HUES6 (cell line): ENCODE data around the gene OR6C70.
"Not testable (repeated sequence)": the region's sequence is repeated elsewhere in the genome, so short reads cannot be mapped to it uniquely, and the experiment has no call there.

Experiments
- H3K27ac ChIP-seq: 2 replicates; pipeline ENCODE4 v1.7.0; 2013; ENCODE audit warnings: low read depth, mild to moderate bottlenecking, low read length, inconsistent platforms
- H3K27me3 ChIP-seq: 2 replicates; pipeline ENCODE4 v1.6.1; 2013; ENCODE audit warnings: low read length; ENCODE audit not compliant: control insufficient read depth, insufficient read depth
- H3K36me3 ChIP-seq: 2 replicates; pipeline ENCODE4 v1.6.1; 2013; ENCODE audit warnings: low read length; ENCODE audit not compliant: control insufficient read depth, insufficient read depth
- H3K4me1 ChIP-seq: 2 replicates; pipeline ENCODE4 v1.6.1; 2013; ENCODE audit warnings: low read length; ENCODE audit not compliant: control insufficient read depth, insufficient read depth
- H3K4me3 ChIP-seq: 2 replicates; pipeline ENCODE4 v1.5.1; 2013; ENCODE audit warnings: low read depth, low read length
- H3K9ac ChIP-seq: one replicate; pipeline ENCODE4 v1.6.1; 2013; ENCODE audit warnings: mild to moderate bottlenecking, low read length
- H3K9me3 ChIP-seq: 2 replicates; pipeline ENCODE4 v1.6.1; 2013; ENCODE audit warnings: low read depth, low read length; ENCODE audit not compliant: control insufficient read depth, insufficient read depth

Gene OR6C70

DNA sequence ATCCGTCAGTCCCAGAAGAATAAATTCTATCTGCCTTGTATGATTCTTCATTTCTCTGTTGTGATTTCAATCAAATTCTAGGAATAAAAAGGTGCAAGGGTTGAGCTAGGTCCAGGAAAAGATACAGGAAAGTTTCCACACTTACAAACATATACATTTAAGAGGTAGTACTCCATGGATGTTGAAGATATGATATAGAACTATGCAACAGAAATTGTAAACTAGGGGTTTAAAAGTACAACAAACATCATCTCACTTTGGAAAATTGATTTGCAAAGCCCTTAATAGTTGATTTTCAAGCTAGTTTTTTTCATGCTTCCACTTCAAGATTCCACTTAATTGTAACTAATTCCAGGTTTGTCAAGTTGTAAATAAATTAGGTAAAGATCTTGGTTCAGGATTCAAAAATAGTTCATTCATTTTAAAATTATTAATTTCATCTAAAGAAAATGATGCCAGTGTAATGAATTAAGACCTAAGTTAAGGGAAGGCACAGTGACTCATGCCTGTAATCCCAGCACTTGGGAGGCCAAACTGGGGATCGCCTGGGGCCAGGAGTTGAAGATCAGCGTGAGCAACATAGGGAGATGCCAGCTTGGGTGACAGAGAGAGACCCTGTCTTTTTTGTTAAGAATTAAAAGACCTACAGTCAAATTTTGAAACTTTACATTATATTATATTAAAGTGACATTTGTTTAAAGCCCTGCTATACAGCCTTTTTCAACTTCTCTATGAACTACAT is at the start of gene OR6C70:
Gene OR6C70, minus strand, starts transcription at position 51 of the 742 bp plus-strand sequence. Its CDS starts 0 bp downstream, at position 51.
- no peak within 1 kb of the TSS for H3K27ac ChIP-seq
- no peaks in the 10 kb centered on the region for H3K36me3 ChIP-seq
- H3K4me3 ChIP-seq, result no peak within 1 kb of the TSS
- H3K9ac ChIP-seq, result no peak within 1 kb of the TSS
- no peaks in the 10 kb centered on the region for H3K27me3 ChIP-seq
- no peaks in the 10 kb centered on the region for H3K9me3 ChIP-seq
- no peaks in the 10 kb centered on the region for H3K4me1 ChIP-seq

DNA sequence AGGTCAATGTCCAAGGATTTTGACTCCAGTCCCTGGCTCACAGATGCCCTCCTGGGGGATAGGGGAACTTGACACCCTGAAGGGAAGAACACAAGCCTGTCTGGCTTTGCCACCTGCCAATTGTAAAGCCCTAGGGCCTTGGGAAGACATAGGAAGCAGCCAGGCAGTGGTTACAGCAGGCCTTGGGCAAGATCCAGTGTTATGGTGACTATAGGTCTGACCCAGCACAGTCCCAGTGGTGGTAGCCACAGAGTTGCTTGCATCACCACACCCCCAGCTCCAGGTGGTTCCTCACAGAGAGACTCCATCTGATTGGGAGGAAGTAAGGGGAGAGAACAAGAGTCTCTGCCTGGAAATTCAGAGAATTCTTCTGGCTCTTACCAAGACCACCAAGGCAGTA is 46.5 kb upstream of the OR6C70 start:
- no peaks in the 10 kb centered on the region for H3K4me1 ChIP-seq
- H3K27ac ChIP-seq, result no peak overlapping the region
- H3K27me3 ChIP-seq, result no peaks in the 10 kb centered on the region
- H3K4me3 ChIP-seq, result no peak overlapping the region
- H3K36me3 ChIP-seq, result no peaks in the 10 kb centered on the region
- no peak overlapping the region for H3K9ac ChIP-seq
- no peaks in the 10 kb centered on the region for H3K9me3 ChIP-seq

DNA sequence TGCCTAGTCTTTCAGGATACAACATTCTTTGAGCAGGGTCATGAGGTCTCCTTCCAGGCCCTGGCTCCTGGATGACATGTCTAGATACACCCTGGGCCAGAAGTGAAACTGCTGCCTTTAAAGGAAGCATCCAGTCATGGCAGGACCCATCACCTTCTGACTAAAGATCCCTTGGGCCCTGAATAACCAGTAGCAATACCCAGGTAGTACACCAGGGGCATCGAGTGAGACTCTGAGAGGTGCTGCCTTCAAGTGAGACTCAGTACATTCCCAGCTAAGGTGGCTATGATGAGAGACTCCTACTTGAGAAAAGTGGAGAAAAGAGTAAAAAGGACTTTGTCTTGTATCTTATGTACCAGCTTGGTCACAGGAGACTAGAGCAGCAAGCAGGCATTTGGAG is 45.8 kb upstream of the OR6C70 start:
- Histone ChIP-seq H3K9ac (no peak overlapping the region), H3K27me3 (no peaks in the 10 kb centered on the region), H3K4me1 (no peaks in the 10 kb centered on the region), H3K36me3 (no peaks in the 10 kb centered on the region), H3K9me3 (no peaks in the 10 kb centered on the region), H3K27ac (no peak overlapping the region), H3K4me3 (no peak overlapping the region)

DNA sequence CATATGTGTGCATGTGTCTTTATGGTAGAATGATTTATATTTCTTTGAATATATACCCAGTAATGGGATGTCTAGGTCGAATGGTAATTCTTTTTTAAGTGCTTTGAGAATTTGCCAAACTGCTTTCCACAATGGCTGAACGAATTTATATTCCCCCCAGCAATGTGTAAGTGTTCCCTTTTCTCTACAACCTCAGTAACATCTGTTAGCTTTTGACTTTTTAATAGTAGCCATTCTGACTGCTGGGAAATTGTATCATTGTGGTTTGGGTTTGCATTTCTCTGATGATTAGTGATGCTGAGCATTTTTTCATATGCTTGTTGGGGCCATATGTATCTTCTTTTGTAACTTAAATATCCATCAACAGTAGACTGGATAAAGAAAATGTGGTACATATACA is 31.7 kb upstream of the OR6C70 start:
- no peak overlapping the region for H3K9ac ChIP-seq
- H3K9me3 ChIP-seq, result no peaks in the 10 kb centered on the region
- H3K27me3 ChIP-seq, result no peaks in the 10 kb centered on the region
- no peak overlapping the region for H3K27ac ChIP-seq
- no peak overlapping the region for H3K4me3 ChIP-seq
- no peaks in the 10 kb centered on the region for H3K4me1 ChIP-seq
- no peaks in the 10 kb centered on the region for H3K36me3 ChIP-seq

DNA sequence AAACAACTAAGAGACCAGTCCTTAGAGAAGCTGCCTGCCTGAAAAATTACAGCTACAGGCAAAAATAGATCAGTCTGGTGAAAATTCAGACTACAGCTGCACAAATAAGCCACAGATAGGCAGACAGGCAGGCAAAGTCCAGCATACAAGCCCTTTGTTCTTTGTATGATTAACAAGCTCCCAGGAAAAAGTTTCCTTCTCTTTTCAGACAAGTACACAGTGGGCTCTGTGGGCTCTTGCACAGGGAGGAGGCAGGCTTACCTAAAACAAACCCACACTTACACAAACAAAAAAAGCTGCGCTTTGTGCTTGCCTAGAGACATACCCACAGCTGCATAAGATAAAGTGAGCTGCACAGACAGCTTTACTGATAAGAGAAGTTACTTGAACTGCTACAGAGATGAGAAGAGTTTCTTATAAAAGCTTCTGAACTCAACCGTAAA is 29.9 kb upstream of the OR6C70 start:
- no peaks in the 10 kb centered on the region for H3K27me3 ChIP-seq
- no peaks in the 10 kb centered on the region for H3K9me3 ChIP-seq
- H3K4me1 ChIP-seq, result no peaks in the 10 kb centered on the region
- H3K4me3 ChIP-seq, result no peak overlapping the region
- H3K9ac ChIP-seq, result no peak overlapping the region
- H3K27ac ChIP-seq, result no peak overlapping the region
- H3K36me3 ChIP-seq, result no peaks in the 10 kb centered on the region

DNA sequence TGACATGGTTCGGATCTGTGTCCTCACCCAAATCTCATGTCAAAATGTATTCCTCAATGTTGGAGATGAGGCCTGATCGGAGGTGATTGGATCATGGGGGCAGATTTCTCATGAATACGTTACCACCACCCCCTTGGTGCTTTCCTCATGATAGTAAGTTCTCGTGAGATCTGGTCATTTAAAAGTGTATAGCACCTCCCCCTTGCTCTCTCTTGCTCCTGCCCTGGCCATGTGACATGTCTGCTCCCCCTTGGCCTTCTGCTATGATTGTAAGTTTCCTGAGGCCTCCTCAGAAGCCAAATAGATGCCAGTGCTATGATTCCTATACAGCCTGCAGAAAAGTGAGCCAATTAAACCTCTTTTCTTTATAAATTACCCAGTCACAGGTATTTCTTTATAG is 29.3 kb upstream of the OR6C70 start:
- H3K27me3 ChIP-seq, result no peaks in the 10 kb centered on the region
- H3K36me3 ChIP-seq, result no peaks in the 10 kb centered on the region
- no peak overlapping the region for H3K27ac ChIP-seq

DNA sequence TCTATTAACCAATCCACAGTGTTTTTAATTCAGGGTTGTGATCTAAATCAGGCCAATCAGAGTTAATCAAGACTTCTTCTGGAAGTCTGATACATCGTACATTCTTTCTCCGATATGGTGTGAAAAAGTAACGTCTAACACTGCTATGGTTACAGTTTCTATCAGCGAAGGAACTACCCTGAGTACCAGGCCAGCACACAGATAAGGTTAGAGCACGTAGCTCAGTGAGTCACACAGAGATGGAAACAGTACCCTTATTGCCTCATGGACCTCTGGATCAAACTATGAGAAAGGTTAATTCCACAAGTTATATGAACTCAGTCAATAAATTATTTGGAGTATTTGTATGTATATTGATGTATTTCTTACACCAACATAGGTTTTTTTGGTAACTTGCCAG is 25.6 kb upstream of the OR6C70 start:
- no peaks in the 10 kb centered on the region for H3K4me1 ChIP-seq
- H3K9ac ChIP-seq, result no peak overlapping the region
- H3K27ac ChIP-seq, result no peak overlapping the region
- no peaks in the 10 kb centered on the region for H3K27me3 ChIP-seq
- no peak overlapping the region for H3K4me3 ChIP-seq
- no peaks in the 10 kb centered on the region for H3K36me3 ChIP-seq
- H3K9me3 ChIP-seq, result no peaks in the 10 kb centered on the region

More for the DNA sequence above, 29.3 kb upstream of the OR6C70 start:
- Histone ChIP-seq H3K9me3 (no peaks in the 10 kb centered on the region), H3K4me3 (no peak overlapping the region), H3K9ac (no peak overlapping the region), H3K4me1 (no peaks in the 10 kb centered on the region)

DNA sequence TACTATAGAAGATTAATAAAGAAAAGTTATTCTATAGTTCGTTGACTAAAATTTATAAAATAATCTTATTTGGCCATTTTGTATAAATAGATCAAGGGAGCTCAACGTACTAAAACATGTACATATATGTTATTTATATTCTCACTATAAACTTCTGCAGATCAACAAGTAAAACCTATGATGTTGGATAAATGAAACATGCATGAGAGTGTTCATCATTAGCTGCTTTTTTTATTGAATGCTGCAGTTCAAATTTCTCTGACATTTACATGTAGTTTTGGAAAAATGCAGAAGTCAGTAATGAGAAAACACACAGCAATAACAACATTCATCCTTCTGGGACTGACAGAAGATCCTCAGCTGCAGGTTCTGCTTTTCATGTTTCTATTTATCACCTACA is 22.1 kb upstream of the OR6C70 start, which contains the start of gene OR6C68:
Gene OR6C68, plus strand, starts transcription at position 301 of the 400 bp plus-strand sequence. Its CDS starts 0 bp downstream, at position 301.
- H3K36me3 ChIP-seq, result no peaks in the 10 kb centered on the region
- no peaks in the 10 kb centered on the region for H3K27me3 ChIP-seq
- no peak within 1 kb of the TSS for H3K4me3 ChIP-seq
- H3K9me3 ChIP-seq, result no peaks in the 10 kb centered on the region
- H3K9ac ChIP-seq, result no peak within 1 kb of the TSS
- H3K4me1 ChIP-seq, result no peaks in the 10 kb centered on the region
- H3K27ac ChIP-seq, result no peak within 1 kb of the TSS

DNA sequence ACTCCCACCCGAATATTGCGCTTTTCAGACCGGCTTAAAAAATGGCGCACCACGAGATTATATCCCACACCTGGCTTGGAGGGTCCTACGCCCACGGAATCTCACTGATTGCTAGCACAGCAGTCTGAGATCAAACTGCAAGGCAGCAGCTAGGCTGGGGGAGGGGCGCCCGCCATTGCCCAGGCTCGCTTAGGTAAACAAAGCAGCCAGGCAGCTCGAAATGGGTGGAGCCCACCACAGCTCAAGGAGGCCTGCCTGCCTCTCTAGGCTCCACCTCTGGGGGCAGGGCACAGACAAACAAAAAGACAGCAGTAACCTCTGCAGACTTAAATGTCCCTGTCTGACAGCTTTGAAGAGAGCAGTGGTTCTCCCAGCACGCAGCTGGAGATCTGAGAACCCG is 14.3 kb upstream of the OR6C70 start:
- H3K4me3 ChIP-seq, result peak overlapping the region; percentile 42; the same call in 1 of the 2 replicates
- not testable (repeated sequence) for H3K4me1 ChIP-seq, H3K27ac ChIP-seq, H3K9ac ChIP-seq, H3K36me3 ChIP-seq, H3K9me3 ChIP-seq, H3K27me3 ChIP-seq

DNA sequence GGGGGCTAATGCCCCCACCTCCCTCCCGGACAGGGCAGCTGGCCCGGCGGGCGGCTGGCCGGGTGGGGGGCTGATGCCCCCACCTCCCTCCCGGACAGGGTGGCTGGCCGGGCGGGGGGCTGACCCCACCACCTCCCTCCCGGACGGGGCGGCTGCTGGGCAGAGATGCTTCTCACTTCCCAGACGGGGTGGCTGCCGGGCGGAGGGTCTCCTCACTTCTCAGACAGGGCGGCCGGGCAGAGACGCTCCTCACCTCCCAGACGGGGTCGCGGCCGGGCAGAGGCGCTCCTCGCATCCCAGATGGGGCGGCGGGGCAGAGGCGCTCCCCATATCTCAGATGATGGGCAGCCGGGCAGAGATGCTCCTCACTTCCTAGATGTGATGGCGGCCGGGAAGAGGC is 9.2 kb upstream of the OR6C70 start:
- H3K36me3 ChIP-seq, H3K4me3 ChIP-seq, H3K9ac ChIP-seq, H3K9me3 ChIP-seq, H3K27ac ChIP-seq, H3K4me1 ChIP-seq, H3K27me3 ChIP-seq: not testable (repeated sequence)

DNA sequence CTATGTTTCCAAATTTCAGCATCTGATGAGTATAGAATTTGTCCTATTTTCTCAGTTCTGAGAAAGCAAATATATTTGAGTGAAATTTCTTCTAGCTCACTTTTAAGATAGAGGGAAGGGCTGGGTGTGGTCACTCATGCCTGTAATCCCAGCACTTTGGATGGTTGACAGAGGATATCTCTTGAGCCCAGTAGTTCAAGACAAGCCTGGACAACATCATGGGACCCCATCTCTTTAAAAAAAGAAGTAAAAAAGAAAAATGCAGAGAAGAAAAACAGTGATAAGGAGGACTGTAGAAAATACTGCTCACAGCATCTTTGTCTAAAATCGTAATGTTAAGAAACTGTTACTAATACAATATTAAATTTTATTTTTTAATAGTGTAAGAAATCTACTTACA is 2.3 kb upstream of the OR6C70 start:
- H3K4me3 ChIP-seq, result no peak overlapping the region
- no peak overlapping the region for H3K27ac ChIP-seq
- no peaks in the 10 kb centered on the region for H3K27me3 ChIP-seq
- no peaks in the 10 kb centered on the region for H3K4me1 ChIP-seq
- no peak overlapping the region for H3K9ac ChIP-seq
- no peaks in the 10 kb centered on the region for H3K9me3 ChIP-seq
- no peaks in the 10 kb centered on the region for H3K36me3 ChIP-seq
